ENCODE measurements around the gene GPR162. TPM values are rescaled to one million over a fixed set of nuclear protein-coding genes. Genes with fewer than 3 reads are reported as not detected.

The GPR162 gene
- total RNA-seq, 4 donors from 2014 or later: 0.47 to 2.1 (median 1.0) TPM

DNA sequence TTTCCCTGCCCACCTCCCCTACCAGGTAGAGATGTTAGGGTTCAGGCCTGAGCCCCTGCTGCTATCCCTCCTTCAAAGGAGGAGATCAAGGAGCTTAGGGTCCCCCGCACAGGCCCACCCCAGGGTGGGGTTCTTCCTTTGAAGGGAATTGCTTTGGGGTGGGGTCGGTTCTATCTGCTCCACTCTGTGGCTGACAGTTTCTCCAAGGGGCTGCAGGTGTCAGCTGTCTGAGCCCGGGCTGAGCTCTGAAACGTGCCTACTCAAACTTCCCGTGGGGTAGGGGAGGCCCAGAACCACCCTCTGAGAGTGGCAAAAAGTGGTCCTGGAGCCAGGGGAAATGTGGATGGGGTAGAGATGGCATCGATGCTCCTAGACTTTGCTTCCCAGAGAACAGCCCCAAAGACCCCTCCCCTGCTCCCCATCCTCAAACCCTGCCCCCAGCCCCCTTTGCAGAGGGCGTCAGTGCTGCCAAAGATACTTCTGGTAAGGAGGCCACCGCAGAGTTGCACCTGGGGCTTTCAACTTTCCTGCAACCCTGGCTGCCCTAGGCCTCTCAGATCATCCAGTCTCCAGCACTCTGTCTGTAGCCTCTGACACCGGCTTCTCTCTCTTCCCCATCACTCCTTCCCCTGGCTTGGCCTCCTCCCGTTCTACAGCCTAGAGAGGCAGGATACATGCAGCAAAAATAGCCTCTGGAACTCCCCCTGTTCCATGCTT is 38.6 kb upstream of the GPR162 start:
- TF ChIP-seq POLR2AphosphoS5 (IDR thresholded peaks at IDR 0.05) (no peak), POLR2A (IDR thresholded peaks at IDR 0.05) (no peak), EP300 (IDR thresholded peaks at IDR 0.05) (no peak)
- TF ChIP-seq, protein P1, sequence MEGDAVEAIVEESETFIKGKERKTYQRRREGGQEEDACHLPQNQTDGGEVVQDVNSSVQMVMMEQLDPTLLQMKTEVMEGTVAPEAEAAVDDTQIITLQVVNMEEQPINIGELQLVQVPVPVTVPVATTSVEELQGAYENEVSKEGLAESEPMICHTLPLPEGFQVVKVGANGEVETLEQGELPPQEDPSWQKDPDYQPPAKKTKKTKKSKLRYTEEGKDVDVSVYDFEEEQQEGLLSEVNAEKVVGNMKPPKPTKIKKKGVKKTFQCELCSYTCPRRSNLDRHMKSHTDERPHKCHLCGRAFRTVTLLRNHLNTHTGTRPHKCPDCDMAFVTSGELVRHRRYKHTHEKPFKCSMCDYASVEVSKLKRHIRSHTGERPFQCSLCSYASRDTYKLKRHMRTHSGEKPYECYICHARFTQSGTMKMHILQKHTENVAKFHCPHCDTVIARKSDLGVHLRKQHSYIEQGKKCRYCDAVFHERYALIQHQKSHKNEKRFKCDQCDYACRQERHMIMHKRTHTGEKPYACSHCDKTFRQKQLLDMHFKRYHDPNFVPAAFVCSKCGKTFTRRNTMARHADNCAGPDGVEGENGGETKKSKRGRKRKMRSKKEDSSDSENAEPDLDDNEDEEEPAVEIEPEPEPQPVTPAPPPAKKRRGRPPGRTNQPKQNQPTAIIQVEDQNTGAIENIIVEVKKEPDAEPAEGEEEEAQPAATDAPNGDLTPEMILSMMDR (IDR thresholded peaks at IDR 0.05): no peak
- no peaks in the 10 kb centered on the region for H3K36me3 ChIP-seq
- no peak overlapping the region for H3K27ac ChIP-seq
- H3K4me3 ChIP-seq: no peak overlapping the region
- no peaks in the 10 kb centered on the region for H3K27me3 ChIP-seq
- WGBS: 87% methylated on average over 8 of the region's 10 CpGs
- DNase-seq (ENCODE audit: low spot score in 2 of 2): no peak
- peaks cover 16% of the 10 kb centered on the region for H3K4me1 ChIP-seq
- no peaks in the 10 kb centered on the region for H3K9me3 ChIP-seq

- Histone ChIP-seq H3K9me3 (no peaks in the 10 kb centered on the region), H3K27me3 (no peaks in the 10 kb centered on the region), H3K4me3 (no peak overlapping the region), H3K4me1 (peaks cover 7% of the 10 kb centered on the region), H3K36me3 (no peaks in the 10 kb centered on the region), H3K27ac (no peak overlapping the region)
- DNase-seq (ENCODE audit: low spot score in 2 of 2): no peak
- WGBS: 90% methylated on average over 9 of the region's 9 CpGs
- no peak for TF ChIP-seq EP300 (IDR thresholded peaks at IDR 0.05)
- TF ChIP-seq, protein P1 (IDR thresholded peaks at IDR 0.05): no peak
- TF ChIP-seq POLR2AphosphoS5 (IDR thresholded peaks at IDR 0.05): no peak
- no peak for TF ChIP-seq POLR2A (IDR thresholded peaks at IDR 0.05)
Observed at GRCh38 chr12:6783828-6784227, 37.8 kb upstream of the GPR162 start.

- Histone ChIP-seq H3K27me3 (no peaks in the 10 kb centered on the region), H3K9me3 (no peaks in the 10 kb centered on the region), H3K4me3 (no peak overlapping the region), H3K4me1 (peaks cover 3% of the 10 kb centered on the region), H3K36me3 (no peaks in the 10 kb centered on the region), H3K27ac (no peak overlapping the region)
- 82% methylated on average over 5 of the region's 5 CpGs for WGBS
- DNase-seq (ENCODE audit: low spot score in 2 of 2): no peak
- no peak for TF ChIP-seq EP300 (IDR thresholded peaks at IDR 0.05)
- TF ChIP-seq, protein P1 (IDR thresholded peaks at IDR 0.05): no peak
- no peak for TF ChIP-seq POLR2AphosphoS5 (IDR thresholded peaks at IDR 0.05)
- no peak for TF ChIP-seq POLR2A (IDR thresholded peaks at IDR 0.05)
Observed at GRCh38 chr12:6784296-6784695, 37.3 kb upstream of the GPR162 start.

DNA sequence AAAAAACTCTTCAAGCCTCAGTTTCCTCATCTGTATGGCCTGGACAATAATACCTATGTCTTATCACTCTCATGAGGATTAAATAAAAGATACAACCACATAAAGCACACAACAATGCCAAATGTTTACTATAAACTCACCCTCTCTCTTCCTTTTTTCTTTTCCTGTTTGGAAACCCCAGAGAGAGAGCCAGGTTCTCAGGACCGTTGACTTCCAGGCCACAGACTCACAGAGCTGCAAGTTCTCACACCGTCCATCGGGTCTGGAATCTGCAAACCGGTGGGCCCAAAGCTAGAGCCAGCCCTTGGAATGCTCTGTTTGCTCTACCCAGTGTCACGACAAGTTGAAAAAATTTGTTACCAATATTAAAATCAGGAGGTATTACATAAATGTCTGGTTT is 36.9 kb upstream of the GPR162 start:
- TF ChIP-seq POLR2AphosphoS5 (IDR thresholded peaks at IDR 0.05) (no peak), EP300 (IDR thresholded peaks at IDR 0.05) (no peak), POLR2A (IDR thresholded peaks at IDR 0.05) (no peak)
- TF ChIP-seq, protein P1 (IDR thresholded peaks at IDR 0.05): no peak
- H3K9me3 ChIP-seq: no peaks in the 10 kb centered on the region
- no peak overlapping the region for H3K4me3 ChIP-seq
- H3K27me3 ChIP-seq: no peaks in the 10 kb centered on the region
- 79% methylated on average over 5 of the region's 5 CpGs for WGBS
- H3K36me3 ChIP-seq: no peaks in the 10 kb centered on the region
- no peak overlapping the region for H3K27ac ChIP-seq
- no peak for DNase-seq (ENCODE audit: low spot score in 2 of 2)
- no peaks in the 10 kb centered on the region for H3K4me1 ChIP-seq

DNA sequence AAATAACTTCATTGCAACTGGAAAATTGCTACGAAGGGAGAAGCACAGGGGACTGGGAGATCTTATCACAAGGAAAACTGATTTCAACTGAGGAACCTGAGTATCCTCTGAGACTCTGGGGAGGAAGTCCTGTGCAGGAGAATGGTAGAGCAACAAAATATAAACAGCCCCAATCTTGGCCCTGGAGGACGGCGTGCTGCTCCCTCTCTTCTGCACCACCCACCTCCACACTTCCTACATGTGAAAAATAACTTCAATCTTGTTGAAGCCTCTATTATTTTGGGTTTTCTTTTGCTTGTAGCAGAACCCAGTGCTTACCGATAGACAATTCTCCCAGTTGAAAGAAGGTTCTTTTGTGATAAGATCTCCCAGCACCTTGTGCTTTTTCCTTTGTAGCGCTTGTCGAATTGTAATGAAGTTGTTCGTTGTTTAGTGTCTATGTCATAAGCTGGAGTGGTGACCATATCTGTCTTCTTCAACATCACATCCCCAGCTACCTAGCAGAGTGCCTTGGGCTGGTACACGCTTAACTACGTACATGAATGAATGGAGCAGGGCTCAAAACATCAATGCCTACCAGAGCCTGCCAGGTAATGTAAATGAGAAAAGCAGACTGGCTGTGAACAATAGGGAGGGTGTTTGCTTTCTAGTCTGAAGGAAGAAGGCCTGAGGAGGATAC is 35.1 kb upstream of the GPR162 start:
- WGBS: 76% methylated on average over 9 of the region's 9 CpGs
- no peak overlapping the region for H3K4me3 ChIP-seq
- no peak overlapping the region for H3K27ac ChIP-seq
- TF ChIP-seq POLR2AphosphoS5 (IDR thresholded peaks at IDR 0.05): no peak
- DNase-seq (ENCODE audit: low spot score in 2 of 2): no peak
- H3K9me3 ChIP-seq: no peaks in the 10 kb centered on the region
- H3K27me3 ChIP-seq: no peaks in the 10 kb centered on the region
- no peaks in the 10 kb centered on the region for H3K36me3 ChIP-seq
- H3K4me1 ChIP-seq: no peaks in the 10 kb centered on the region

All from suprapubic skin (tissue), 4 donors.